HG03280 (cell line): ENCODE results near the gene SNAI3.
"Not testable (repeated sequence)": the region's sequence is repeated elsewhere in the genome, so short reads cannot be mapped to it uniquely, and the experiment has no call there.

Source experiments
- ATAC-seq: cut with Tn5 transposase; IDR thresholded peaks from one replicate; pipeline ENCODE4 v1.9.1; 2021; ENCODE audit warnings: mild to moderate bottlenecking, moderate library complexity; ENCODE audit not compliant: unreplicated experiment

The SNAI3 gene

DNA sequence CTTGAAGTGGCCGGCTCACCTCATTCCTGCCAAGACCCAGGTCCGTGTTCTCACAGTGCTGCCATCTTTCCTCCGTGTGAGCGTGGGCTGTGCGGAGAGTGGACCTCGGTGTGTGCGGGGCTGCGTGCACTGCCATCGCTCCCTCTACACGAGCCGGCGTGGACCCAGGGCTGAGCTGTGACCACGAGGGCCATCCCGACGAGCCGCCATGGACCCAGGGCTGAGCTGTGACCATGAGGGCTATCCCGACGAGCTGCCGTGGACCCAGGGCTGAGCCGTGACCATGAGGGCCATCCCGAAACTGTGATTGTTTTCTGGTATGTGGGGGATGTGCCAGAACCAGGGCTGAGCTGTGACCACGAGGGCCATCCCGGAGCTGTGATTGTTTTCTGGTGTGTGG is 14.5 kb downstream of the SNAI3 start:
- no peak for ATAC-seq

DNA sequence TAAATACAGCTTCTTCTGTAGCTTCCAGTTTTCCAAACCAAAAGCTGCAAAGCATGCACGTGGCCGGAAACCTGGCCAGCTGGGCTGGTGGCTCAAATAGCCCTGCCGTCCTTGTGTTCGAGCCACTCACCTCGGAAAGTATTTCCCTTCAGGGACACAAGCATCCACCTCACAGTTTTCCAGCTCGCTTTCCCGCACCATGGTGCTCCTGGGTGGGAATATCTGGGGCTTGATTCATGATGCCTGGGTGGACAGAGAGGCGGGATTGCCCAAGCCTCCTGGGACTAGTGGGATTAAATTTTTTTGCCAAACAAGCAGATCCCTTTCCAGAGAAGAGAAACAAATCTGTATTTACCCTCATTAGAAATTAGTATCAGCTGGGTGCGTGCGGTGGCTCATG is 16.3 kb downstream of the SNAI3 start:
- ATAC-seq: no peak

DNA sequence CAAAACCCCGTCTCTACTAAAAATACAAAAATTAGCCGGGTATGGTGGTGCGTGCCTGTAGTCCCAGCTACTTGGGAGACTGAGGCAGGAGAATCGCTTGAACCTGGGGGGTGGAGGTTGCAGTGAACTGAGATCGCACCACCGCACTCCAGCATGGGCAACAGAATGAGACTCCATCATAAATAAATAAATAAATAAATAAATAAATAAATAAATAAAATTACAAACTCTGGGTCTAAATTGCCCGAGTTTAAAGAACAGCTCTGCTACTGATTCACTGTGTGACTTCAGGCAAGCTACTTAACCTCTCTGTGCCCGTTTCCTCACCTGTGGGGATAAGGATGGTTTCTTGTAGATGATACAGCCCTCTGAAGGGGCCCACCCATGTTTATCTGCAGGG is 16.8 kb downstream of the SNAI3 start:
- ATAC-seq: not testable (repeated sequence)

DNA sequence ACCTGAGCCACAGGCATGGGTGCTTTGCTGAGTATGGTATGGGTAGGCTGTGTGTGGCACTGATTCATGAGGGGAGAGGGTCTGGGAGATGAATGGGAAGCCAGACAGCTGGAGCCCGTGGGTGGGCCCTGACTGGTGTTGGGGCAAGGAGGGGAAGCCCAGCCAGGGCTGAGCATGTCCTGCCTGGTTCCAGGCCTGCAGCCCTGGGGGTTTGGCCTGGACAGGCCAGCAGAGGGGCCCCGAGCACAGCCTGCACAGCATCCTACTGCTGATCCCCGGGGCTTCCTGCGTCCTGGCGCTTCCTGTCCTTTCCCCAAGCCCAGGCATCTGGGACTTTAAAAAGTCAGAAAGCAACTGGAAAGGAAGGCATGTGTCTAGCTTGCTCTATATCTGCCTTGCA is 18.8 kb downstream of the SNAI3 start:
- no peak for ATAC-seq

DNA sequence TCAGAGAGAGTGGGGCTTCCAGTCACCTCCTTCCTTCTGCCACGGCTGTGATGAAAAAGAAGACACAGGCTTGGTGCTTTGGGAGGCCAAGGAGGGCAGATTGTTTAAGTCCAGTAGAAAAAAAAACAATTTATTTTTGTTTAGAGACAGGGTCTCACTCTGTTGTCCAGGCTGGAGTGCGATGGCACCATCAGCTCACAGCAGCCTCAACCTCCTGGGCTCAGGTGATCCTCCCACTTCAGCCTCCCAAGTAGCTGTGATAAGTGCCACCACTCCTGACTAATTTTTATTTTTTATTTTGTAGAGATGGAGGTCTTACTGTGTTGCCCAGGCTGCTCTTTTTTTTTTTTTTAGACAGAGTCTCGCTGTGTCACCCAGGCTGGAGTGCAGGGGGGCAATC is 20.7 kb downstream of the SNAI3 start:
- ATAC-seq: no peak

DNA sequence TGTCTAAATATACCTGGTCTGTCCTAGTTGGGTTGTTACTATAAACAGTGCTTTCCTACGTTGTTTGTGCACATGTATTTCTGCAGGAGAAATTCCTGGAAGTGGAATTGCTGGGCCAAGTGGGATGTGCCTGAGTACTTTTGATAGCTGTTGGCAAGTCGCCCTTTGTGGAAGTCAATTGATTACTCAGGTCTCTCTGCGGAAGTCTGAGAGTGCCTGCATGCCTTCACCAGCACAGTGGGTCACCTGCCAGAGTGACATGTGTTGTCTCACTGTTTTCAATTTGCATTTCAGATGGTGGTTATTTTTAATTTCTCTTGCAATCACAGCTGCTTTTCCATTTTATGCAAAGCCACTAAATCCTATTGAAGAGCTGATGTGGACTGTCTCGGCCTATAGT is 21.2 kb downstream of the SNAI3 start:
- ATAC-seq: no peak

DNA sequence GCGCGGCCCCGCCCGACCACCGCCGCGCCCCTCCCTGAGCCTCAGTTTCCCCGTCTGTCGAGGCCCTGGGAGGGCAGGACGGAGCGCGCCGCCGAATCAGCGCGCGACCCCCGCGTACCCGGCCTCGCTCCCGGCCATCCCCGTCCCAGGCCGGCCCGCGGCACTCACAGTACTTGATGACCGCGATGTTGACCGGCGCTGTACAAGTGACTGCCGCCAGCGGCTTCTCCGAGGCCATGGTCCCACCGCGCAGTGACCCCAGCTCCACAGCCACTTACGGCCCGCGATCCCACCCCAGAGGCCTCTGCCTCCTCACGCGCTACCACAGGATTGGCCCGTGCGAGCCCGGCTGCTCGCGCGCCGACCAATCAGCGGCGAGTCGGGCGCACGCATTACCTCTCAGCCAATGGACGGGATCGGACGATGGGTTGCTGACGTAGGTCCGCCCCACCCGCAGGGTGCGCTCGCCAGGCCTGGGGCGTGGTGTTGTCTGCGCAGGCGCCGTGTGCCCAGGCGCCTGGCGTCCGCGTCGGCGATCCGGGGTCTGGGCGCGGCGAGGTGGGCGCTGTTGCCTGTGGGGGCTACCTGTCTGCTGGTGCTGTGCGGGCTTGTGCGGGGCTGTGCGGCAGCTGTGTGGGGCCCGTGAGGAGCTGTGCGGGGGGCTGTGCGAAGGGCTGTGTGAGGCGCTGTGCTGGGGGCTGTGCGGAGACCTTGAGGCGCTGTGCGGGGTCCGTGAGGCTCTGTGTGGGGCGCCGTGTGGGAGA is 23.3 kb downstream of the SNAI3 start, which contains the start of gene MVD:
Gene MVD (minus strand): TSS at position 249 of the 764 bp plus-strand sequence. CDS start 11 bp downstream, at position 238.
- peak; percentile 94 for ATAC-seq

DNA sequence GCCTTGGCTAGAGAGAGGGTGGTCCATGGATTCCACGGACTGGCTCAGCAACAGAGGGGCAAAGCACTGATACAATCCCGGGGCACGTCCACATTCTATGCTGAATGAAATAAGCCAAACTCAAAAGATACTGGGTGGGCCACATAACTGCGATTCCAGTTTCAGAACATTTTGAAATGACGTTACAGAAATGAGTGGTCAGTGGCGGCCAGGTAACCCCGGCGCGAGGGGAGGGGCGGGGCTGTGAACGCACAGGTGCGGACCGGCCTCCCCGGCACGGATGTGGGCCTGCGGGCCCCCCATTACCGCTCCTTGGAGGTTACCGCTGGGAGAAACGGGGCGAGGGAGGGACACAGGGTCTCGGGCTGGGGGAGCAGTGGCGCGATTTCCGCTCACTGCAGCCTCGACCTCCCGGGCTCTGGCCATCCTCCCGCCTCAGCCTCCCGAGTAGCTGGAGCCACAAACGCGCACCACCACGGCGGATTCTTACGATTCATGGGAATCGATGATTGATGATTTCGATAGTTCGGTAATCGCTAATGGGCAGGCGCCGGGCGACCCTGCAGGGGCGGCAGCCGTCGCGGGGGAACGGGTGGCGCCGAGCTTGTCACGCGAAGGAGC is 24.0 kb downstream of the SNAI3 start:
- no peak for ATAC-seq

DNA sequence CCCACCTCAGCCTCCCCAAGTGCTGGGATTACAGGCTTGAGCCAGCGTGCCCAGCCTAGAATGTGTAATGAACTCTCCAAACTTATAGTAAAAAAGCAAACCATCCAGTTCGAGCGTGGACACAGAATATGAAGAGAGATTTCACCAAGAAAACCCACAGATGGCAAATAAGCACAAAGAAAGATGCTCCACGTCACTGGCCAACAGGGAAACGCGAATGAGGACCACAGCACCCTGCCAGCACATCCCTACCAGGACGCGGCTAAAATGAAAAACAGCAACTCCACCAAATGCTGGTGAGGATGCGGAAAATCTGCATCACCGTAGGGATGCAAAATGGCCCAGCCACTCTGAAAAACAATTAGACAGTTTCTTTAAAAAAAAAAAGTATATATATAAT is 24.8 kb downstream of the SNAI3 start:
- no peak for ATAC-seq

DNA sequence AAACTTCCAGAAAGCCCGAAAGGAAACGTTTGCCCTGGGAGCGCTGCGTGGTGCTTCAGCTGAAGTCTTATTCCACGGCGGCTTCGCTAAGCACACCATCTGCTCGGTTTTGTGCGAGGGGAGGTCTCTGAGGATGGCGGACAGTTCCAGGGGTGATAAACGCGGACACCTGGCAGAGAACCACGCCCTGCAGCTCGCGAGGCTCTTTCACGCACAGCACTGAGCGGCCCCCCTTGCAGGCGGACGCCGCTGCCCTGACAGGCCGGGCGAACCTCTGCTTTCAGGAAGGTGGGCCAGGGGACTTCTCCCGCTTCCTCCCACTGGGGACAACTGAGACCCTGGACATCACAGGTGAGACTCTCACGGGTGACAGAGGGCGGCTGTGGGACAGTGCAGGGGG is 27.1 kb downstream of the SNAI3 start:
- no peak for ATAC-seq

DNA sequence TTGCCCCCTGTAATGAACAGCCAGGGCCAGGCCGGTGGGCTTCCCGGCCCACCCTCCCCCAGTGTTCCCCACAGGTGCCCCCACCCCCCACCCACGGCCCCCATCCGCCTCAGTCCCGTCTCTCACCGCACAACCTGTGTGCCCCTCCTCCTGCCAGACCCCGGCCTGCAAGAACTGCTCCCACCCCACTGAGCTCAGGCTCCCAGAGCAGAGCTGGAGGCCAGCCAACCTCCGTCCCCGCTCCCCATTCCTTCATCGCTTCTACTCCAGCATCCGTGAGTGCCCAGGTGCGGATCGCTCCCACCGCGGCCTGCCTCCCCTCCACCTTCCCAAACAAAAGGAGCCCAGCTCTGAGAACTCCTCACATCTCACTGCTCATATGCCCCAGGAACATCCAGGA is 27.6 kb downstream of the SNAI3 start:
- ATAC-seq: no peak

DNA sequence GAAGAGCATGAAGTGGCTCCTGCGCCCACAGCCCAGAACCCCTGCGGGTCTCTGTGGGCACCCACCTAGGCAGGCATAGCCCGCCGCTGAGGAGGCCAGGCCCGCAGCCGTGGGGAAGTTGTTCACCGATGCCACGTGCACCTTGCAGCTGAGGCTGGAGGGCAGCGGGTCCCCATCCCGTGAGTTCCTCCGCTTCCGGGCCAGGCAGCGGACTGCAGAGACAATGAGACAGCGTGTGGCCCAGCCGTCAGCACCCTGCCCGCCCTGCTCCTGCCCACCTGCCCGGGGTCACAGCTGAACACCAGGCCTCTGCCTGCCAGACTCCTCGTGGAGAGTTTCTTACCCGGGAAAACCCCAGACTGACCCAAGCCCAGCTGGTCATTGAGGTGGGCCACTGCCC is 28.9 kb downstream of the SNAI3 start:
- ATAC-seq: no peak

DNA sequence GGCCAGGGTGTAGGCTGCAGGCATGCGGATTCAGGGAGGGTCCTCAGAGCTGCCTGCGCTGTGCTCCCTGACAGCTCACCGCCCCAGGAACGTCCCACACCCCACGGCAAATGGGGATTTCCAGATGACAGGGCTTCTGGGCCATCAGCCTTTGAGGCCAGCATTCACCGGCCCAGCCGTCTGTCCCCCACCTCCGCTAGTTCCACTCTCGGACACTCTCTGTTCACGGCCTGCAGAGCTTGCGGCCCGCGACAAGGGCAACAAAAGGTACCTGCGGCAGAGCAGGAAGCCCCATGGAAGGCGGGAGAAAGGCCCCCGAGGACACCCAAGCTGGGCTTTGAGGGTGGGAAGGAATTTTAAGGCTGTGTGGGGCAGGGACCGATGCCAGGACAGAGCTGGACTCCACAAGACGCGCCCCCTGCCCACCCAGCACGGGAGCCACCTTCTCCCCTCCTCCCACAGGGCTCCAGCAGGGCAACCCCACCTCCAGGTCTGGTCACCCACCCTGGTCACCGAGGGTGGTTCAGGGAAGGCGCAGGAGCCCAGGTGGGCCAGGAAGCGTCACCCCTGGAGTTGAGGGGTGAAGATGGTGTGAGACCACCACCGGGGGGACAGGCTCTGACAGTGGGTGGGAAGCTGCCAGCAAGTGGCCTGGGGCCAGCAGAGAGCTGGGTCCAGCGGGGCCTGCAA is 29.9 kb downstream of the SNAI3 start:
- no peak for ATAC-seq

DNA sequence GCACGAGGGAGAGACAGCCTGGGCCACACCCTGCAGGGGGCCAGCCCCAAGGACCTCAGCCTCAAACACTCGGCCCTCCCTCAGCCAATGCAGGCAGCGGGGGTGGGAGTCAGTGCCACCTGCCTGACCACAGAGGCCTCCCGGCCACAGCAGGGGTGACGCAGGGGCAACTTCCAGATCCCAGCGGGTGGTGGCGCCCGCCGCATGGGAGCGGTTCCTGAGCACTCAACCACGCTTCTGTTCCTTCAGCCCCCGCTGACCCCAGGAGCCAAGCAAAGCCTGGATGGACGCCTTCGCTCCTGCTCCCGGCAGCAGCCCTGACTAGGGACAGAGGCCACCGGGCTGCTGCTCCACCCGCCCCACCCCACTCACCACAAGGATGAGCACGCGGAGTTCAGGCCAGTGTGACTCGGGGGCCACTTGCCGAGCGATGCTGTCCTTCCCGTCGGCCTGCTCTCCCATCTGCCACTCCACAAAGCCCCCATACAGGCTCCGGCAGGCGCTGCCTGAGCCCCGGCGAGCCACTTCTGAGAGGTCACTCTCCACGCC is 30.5 kb downstream of the SNAI3 start:
- no peak for ATAC-seq

DNA sequence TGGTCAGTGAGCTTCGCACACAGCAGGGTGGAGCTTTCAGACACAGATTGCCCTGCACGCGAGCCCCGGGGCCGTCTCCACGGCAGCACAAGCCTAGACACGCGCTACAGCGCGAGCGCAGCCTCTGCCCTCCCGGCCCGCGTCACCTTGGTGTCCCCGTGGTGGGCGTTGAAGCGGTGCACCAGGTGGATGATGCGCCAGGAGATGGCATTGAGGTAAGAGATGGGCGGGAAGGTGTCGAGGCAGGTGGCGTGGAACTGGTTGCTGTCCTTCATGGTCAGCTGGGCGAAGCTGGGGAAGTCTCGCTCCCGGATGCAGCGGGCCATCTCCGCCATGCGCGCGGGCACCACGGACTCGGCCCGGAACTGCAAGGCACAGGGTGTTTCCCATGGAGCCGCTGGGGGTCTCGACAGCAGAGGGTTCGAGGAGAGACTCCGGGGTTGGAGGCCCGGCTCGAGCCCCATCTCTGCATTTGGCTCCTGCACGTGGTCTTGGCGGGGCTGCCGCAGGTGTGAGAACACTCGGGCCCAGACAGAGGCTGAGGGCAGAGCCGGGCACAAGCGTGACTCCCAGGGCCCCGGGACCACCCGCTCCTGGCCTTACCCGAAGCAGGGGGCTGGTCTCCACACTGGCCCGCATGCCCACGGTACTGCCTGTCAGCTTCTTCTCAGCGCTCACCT is 31.1 kb downstream of the SNAI3 start:
- no peak for ATAC-seq

DNA sequence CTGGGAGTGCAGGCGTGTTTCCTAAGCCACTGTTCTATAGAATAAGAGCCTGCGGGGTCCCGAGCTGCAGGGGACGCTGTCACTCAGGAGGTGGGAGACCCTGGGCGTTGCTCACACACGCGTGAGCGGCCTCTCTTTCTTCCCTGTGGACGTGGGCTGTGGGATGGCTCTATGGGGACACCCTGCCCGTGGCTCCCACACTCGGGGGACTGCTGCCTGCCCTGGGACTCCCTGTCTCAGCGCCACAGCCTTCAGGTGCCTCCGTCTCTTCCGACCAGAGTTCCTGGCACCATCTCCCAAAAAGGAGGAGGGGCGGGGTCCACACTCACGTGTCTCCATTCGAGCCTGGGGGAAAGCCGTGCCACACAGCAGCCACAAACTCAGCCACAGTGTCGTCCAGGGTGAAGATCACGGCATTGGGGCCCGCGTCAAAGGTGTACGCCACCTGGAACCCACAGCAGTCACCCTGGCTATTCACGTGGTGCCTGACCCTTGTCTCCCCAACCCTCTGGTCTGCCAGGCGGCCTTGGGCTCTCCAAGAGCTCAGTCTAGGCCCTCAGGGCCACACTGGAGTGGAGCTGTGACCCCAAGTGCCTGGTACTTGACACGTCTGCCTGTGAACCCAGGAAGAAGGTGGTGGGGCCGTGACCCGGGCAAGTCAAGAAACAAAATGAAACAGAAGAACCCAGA is 31.8 kb downstream of the SNAI3 start:
- ATAC-seq: no peak

DNA sequence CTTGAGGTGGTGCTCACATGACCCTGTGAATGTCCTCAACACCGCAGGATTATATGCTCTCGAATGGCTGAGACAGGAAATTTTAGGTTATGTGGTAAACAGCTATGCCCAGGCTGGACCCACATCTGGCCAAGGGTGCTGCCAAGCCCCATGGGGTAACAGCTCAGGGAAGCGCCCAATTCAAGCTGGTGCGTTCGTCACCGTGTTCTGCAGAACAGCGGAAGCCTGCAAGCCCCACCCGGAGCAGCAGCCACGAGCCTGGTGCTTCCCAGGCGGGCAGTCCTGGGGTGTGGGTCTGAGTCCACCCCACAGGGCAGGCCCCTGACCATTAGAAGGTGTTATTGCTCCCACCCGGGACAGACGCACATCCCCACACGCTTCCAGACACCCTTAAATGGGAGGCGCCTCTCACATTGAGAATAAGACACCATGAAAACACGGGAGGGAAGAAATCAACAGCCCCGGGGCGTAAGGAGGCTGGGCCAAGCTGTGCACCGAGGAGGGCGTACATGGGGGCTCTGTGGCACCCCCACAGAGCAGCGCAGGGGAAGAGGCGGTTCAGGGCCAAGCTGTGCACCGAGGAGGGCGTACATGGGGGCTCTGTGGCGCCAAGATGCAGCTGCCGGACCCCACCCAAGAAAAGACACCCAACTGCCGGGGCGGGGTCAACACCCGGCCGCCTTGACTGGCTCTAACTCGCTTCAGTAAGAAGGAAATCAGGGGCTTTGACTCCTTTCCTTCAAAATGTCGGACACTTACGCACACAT is 32.5 kb downstream of the SNAI3 start:
- no peak for ATAC-seq

DNA sequence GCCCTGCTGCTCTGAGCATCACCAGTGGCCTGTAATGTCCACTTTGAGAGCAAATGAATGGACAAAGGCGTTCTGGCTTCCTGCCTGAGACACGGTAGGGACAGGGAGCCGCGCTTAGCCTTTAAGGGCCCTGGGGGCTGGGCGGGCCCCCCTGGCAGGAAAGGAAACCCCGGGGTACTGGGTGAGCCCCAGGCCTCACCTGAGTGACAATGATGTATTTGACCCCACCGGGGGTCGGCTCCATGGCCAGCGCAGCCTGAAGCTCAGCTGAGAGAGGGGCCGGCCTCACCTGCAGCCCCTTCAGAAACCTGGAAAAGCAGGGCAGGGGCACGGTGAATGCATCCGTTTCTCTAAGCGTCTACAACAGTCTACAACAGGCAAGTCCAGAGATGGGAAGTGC is 33.2 kb downstream of the SNAI3 start:
- no peak for ATAC-seq

DNA sequence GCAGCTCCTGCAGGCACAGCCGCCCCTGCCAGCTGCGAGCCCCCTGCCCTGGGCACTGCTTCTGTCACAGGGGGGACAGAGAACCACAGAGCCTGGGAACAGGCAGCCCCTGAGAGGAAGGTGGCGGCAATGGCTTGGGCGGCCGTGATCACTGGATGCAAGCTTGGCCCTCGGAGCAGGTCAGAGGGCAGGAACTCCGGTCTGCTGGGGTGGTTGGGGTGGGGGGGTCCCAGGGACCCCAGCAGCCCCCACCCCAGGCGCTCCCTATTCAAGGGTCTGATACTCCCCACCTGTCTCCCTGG is 33.6 kb downstream of the SNAI3 start:
- ATAC-seq: no peak
